Neural cell (in vitro differentiated cells): ENCODE measurements around the gene UBE2O. TPM values are rescaled to one million over a fixed set of nuclear protein-coding genes. Genes with fewer than 3 reads are reported as not detected.

Experiments used
- H2AFZ ChIP-seq: fragments of 200-600, 300-800 bp; sonication (generic), shearing (Covaris generic); 2 replicates; pipeline ENCODE4 v1.6.0; 2014; ENCODE audit warnings: low read depth, mild to moderate bottlenecking, antibody characterized with exemption, low read length, moderate library complexity
- H3F3A ChIP-seq: fragments of 200-600 bp; shearing (Covaris generic); 2 replicates; pipeline ENCODE4 v1.6.1; 2016; ENCODE audit warnings: mild to moderate bottlenecking, moderate library complexity, mixed read lengths, antibody characterized with exemption, low read length; ENCODE audit not compliant: insufficient read depth, poor library complexity, severe bottlenecking
- H3K27ac ChIP-seq: fragments of 200-600, 300-800 bp; sonication (generic), shearing (Covaris generic); 2 replicates; pipeline ENCODE4 v1.5.1; 2014; ENCODE audit warnings: mild to moderate bottlenecking, low read length, moderate library complexity
- H3K27me3 ChIP-seq: fragments of 300-800, 200-600 bp; sonication (generic), shearing (Covaris generic); 2 replicates; pipeline ENCODE4 v1.6.0; 2014; ENCODE audit warnings: mild to moderate bottlenecking, low read depth, low read length, moderate library complexity; ENCODE audit not compliant: insufficient read depth
- H3K36me3 ChIP-seq: fragments of 300-800, 200-600 bp; sonication (generic), shearing (Covaris generic); 2 replicates; pipeline ENCODE4 v1.5.1; 2014; ENCODE audit warnings: mild to moderate bottlenecking, antibody characterized with exemption, low read length, moderate library complexity; ENCODE audit not compliant: insufficient read depth
- H3K4me2 ChIP-seq: fragments of 300-800, 200-600 bp; sonication (generic), shearing (Covaris generic); 2 replicates; pipeline ENCODE4 v1.6.0; 2014; ENCODE audit warnings: mild to moderate bottlenecking, low read length
- H3K4me3 ChIP-seq: fragments of 300-800, 200-600 bp; sonication (generic), shearing (Covaris generic); 2 replicates; pipeline ENCODE4 v1.5.1; 2014; ENCODE audit warnings: mild to moderate bottlenecking, low read length, moderate library complexity
- H3K79me2 ChIP-seq: fragments of 200-600 bp; shearing (Covaris generic); replicated peaks from 2 replicates; pipeline ENCODE4 v1.6.0; 2014; ENCODE audit warnings: mild to moderate bottlenecking, low read length, moderate library complexity; ENCODE audit not compliant: insufficient read depth
- H3K9ac ChIP-seq: fragments of 300-800, 200-600 bp; sonication (generic), shearing (Covaris generic); 2 replicates; pipeline ENCODE4 v1.6.1; 2016; ENCODE audit warnings: mild to moderate bottlenecking, low read length, mixed read lengths
- H3K9me2 ChIP-seq: fragments of 200-600 bp; shearing (Covaris generic); 2 replicates; pipeline ENCODE4 v1.6.1; 2016; ENCODE audit warnings: mild to moderate bottlenecking, low read length, mixed read lengths; ENCODE audit not compliant: insufficient read depth
- H3K9me3 ChIP-seq: fragments of 200-600, 300-800 bp; sonication (generic), shearing (Covaris generic); 2 replicates; pipeline ENCODE4 v1.6.1; 2016; ENCODE audit warnings: mild to moderate bottlenecking, mixed run types, low read length, moderate library complexity, mixed read lengths
- H4K20me1 ChIP-seq: fragments of 200-600 bp; shearing (Covaris generic); 2 replicates; pipeline ENCODE4 v1.6.1; 2016; ENCODE audit warnings: mild to moderate bottlenecking, mixed run types; ENCODE audit not compliant: insufficient read depth
- CTCF ChIP-seq: fragments of 450-650 bp; IDR thresholded peaks from 2 replicates; pipeline ENCODE4 v1.5.1; 2014; ENCODE audit warnings: antibody characterized with exemption, mild to moderate bottlenecking, moderate library complexity; ENCODE audit not compliant: poor library complexity, severe bottlenecking
- EP300 ChIP-seq: fragments of 450-650 bp; conservative IDR thresholded peaks from 2 replicates; pipeline ENCODE4 v1.6.1; 2014; ENCODE audit warnings: antibody characterized with exemption, mild to moderate bottlenecking, moderate library complexity; ENCODE audit not compliant: poor library complexity, severe bottlenecking
- EZH2 ChIP-seq: fragments of 200-600, 300-800 bp; shearing (Covaris generic), sonication (generic); IDR thresholded peaks from 2 replicates; pipeline ENCODE4 v1.6.1; 2014; ENCODE audit warnings: antibody characterized with exemption, low read length, borderline replicate concordance, mild to moderate bottlenecking; ENCODE audit not compliant: insufficient read depth, poor library complexity, severe bottlenecking
- MXI1 ChIP-seq: fragments of 450-650 bp; conservative IDR thresholded peaks from 2 replicates; pipeline ENCODE4 v1.6.1; 2014; ENCODE audit warnings: antibody characterized with exemption, mild to moderate bottlenecking; ENCODE audit not compliant: poor library complexity, severe bottlenecking
- POLR2AphosphoS5 ChIP-seq: IDR thresholded peaks from 2 replicates; pipeline ENCODE4 v1.6.1; 2012
- RAD21 ChIP-seq: fragments of 450-650 bp; conservative IDR thresholded peaks from 2 replicates; pipeline ENCODE4 v1.6.1; 2014; ENCODE audit warnings: antibody characterized with exemption, mild to moderate bottlenecking, moderate library complexity
- SMC3 ChIP-seq: fragments of 450-650 bp; conservative IDR thresholded peaks from 2 replicates; pipeline ENCODE4 v1.6.1; 2014; ENCODE audit warnings: antibody characterized with exemption, mild to moderate bottlenecking, moderate library complexity; ENCODE audit not compliant: poor library complexity
- TAF1 ChIP-seq: IDR thresholded peaks from 2 replicates; pipeline ENCODE4 v1.6.1; 2012; ENCODE audit warnings: low read depth
- polyA plus RNA-seq: library from polyadenylated mRNA; depleted of rRNA; stranded (reverse); fragments of >200 nt; gene quantifications from 2 replicates; pipeline ENCODE4 v1.2.3, GENCODE V29; 2014
- TF ChIP-seq, protein P1 (sequence below): IDR thresholded peaks from 2 replicates; pipeline ENCODE4 v1.6.1; 2012; ENCODE audit warnings: borderline replicate concordance

The UBE2O gene
- polyA plus RNA-seq, 1 donor from 2014 or later, result 28.0 TPM

GRCh38 chr17:76478097-76478496 lies 25.1 kb upstream of the UBE2O start:
- TF ChIP-seq MXI1, result no peak
- H4K20me1 ChIP-seq, result no peaks in the 10 kb centered on the region
- H3K4me3 ChIP-seq, result no peak overlapping the region
- H3K27ac ChIP-seq, result no peak overlapping the region
- no peaks in the 10 kb centered on the region for H3K27me3 ChIP-seq
- no peak overlapping the region for H3K9ac ChIP-seq
- no peak overlapping the region for H3K4me2 ChIP-seq
- H2AFZ ChIP-seq, result no peak overlapping the region
- H3K9me3 ChIP-seq, result no peaks in the 10 kb centered on the region
- no peaks in the 10 kb centered on the region for H3K9me2 ChIP-seq
- no peaks in the 10 kb centered on the region for H3K36me3 ChIP-seq
- no peaks in the 10 kb centered on the region for H3K79me2 ChIP-seq
- no peaks in the 10 kb centered on the region for H3F3A ChIP-seq

GRCh38 chr17:76477576-76477975 lies 24.6 kb upstream of the UBE2O start:
- H3K9me2 ChIP-seq, result no peaks in the 10 kb centered on the region
- no peak overlapping the region for H3K4me2 ChIP-seq
- H3K9ac ChIP-seq, result no peak overlapping the region
- no peak overlapping the region for H3K4me3 ChIP-seq
- no peaks in the 10 kb centered on the region for H3F3A ChIP-seq
- no peaks in the 10 kb centered on the region for H3K79me2 ChIP-seq
- H3K36me3 ChIP-seq, result no peaks in the 10 kb centered on the region
- H4K20me1 ChIP-seq, result no peaks in the 10 kb centered on the region
- TF ChIP-seq POLR2AphosphoS5, result no peak
- no peak for TF ChIP-seq EZH2
- no peak for TF ChIP-seq RAD21
- no peaks in the 10 kb centered on the region for H3K27me3 ChIP-seq
- no peak overlapping the region for H3K27ac ChIP-seq
- H2AFZ ChIP-seq, result no peak overlapping the region
- no peaks in the 10 kb centered on the region for H3K9me3 ChIP-seq

DNA sequence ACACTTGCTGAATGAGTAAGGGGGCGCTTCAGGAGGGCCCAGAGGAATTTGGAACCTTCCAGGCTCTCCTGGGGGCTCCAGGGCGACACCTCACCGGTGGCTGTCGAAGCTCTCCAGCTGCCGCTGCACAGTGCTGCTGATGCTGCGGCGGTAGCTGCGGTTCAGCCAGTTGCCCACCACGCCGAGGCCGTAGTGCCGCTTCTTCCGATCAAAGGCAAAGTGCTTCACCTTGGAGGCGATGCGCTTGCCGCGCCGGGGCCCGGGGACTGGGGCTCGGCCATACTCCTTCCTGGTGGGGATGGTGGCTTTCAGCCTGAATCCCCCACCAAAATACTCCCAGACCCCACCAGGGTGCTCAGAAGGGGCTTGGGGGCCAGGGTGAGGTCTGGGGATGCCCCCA lies 23.8 kb upstream of the UBE2O start:
- no peak for TF ChIP-seq SMC3
- no peak for TF ChIP-seq RAD21
- no peak for TF ChIP-seq TAF1
- TF ChIP-seq, protein P1, sequence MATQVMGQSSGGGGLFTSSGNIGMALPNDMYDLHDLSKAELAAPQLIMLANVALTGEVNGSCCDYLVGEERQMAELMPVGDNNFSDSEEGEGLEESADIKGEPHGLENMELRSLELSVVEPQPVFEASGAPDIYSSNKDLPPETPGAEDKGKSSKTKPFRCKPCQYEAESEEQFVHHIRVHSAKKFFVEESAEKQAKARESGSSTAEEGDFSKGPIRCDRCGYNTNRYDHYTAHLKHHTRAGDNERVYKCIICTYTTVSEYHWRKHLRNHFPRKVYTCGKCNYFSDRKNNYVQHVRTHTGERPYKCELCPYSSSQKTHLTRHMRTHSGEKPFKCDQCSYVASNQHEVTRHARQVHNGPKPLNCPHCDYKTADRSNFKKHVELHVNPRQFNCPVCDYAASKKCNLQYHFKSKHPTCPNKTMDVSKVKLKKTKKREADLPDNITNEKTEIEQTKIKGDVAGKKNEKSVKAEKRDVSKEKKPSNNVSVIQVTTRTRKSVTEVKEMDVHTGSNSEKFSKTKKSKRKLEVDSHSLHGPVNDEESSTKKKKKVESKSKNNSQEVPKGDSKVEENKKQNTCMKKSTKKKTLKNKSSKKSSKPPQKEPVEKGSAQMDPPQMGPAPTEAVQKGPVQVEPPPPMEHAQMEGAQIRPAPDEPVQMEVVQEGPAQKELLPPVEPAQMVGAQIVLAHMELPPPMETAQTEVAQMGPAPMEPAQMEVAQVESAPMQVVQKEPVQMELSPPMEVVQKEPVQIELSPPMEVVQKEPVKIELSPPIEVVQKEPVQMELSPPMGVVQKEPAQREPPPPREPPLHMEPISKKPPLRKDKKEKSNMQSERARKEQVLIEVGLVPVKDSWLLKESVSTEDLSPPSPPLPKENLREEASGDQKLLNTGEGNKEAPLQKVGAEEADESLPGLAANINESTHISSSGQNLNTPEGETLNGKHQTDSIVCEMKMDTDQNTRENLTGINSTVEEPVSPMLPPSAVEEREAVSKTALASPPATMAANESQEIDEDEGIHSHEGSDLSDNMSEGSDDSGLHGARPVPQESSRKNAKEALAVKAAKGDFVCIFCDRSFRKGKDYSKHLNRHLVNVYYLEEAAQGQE, result no peak
- no peak for TF ChIP-seq MXI1
- TF ChIP-seq EP300, result no peak
- TF ChIP-seq EZH2, result no peak
- no peak for TF ChIP-seq CTCF
- no peak for TF ChIP-seq POLR2AphosphoS5
- Histone ChIP-seq H3K9me3 (no peaks in the 10 kb centered on the region), H3K79me2 (no peaks in the 10 kb centered on the region), H3F3A (no peaks in the 10 kb centered on the region), H3K9me2 (no peaks in the 10 kb centered on the region), H4K20me1 (no peaks in the 10 kb centered on the region), H3K27me3 (no peaks in the 10 kb centered on the region), H2AFZ (no peak overlapping the region), H3K9ac (no peak overlapping the region), H3K36me3 (no peaks in the 10 kb centered on the region), H3K27ac (no peak overlapping the region), H3K4me3 (no peak overlapping the region), H3K4me2 (no peak overlapping the region)
